Activated naive CD4-positive, alpha-beta T cell treated with anti-CD3 and anti-CD28 coated beads, Interleukin-2, amount 50 U/mL, for 16 hours (primary cell): ENCODE data around the gene IRX6.

Source experiments
- DNase-seq: peaks from one replicate; pipeline ENCODE4 v3.0.0-alpha.2; 2020

Gene IRX6

GRCh38 chr16:55324285-55325079 lies 479 bp downstream of the IRX6 start:
- no peak for DNase-seq

- DNase-seq, result no peak
These were observed 1.1 kb downstream of the IRX6 start for GRCh38 chr16:55325080-55325447.

GRCh38 chr16:55325458-55326109 lies 1.6 kb downstream of the IRX6 start:
- no peak for DNase-seq

GRCh38 chr16:55326261-55327092 lies 2.5 kb downstream of the IRX6 start:
- no peak for DNase-seq

- no peak for DNase-seq
These were observed 4.9 kb downstream of the IRX6 start for GRCh38 chr16:55328611-55329569.

GRCh38 chr16:55329791-55330428 lies 5.9 kb downstream of the IRX6 start:
- DNase-seq, result no peak

- no peak for DNase-seq
These were observed 7.0 kb downstream of the IRX6 start for GRCh38 chr16:55330781-55331647.

GRCh38 chr16:55331648-55332185 lies 7.7 kb downstream of the IRX6 start:
- no peak for DNase-seq

GRCh38 chr16:55333684-55334083 lies 9.7 kb downstream of the IRX6 start:
- DNase-seq, result no peak

GRCh38 chr16:55338646-55339045 lies 14.6 kb downstream of the IRX6 start:
- DNase-seq, result no peak

- DNase-seq, result no peak
These were observed 16.4 kb downstream of the IRX6 start for GRCh38 chr16:55340445-55340844.

- DNase-seq, result no peak
These were observed 17.7 kb downstream of the IRX6 start for GRCh38 chr16:55341681-55342080.

GRCh38 chr16:55346475-55346874 lies 22.5 kb downstream of the IRX6 start:
- DNase-seq, result no peak

- no peak for DNase-seq
These were observed 25.9 kb downstream of the IRX6 start for GRCh38 chr16:55349867-55350266.

GRCh38 chr16:55350984-55351383 lies 27.0 kb downstream of the IRX6 start:
- DNase-seq, result no peak

GRCh38 chr16:55351936-55352335 lies 27.9 kb downstream of the IRX6 start:
- DNase-seq, result no peak

GRCh38 chr16:55357241-55357640 lies 33.2 kb downstream of the IRX6 start:
- DNase-seq, result no peak

- DNase-seq, result no peak
These were observed 35.9 kb downstream of the IRX6 start for GRCh38 chr16:55359946-55360345.

- no peak for DNase-seq
These were observed 40.8 kb downstream of the IRX6 start for GRCh38 chr16:55364811-55365210.

- DNase-seq, result no peak
These were observed 43.4 kb downstream of the IRX6 start for GRCh38 chr16:55367301-55367811.
